Uterus (tissue), 2 donors: ENCODE data around the gene CTCFL.

Experiments used
- CTCF ChIP-seq, 4 experiments: fragments of 200-600 bp in 2 of 4; fragments of 450-650 bp in 2 of 4; sonication (generic) in 2 of 4; IDR thresholded peaks; one replicate each; pipeline ENCODE4 v1.5.1; 2016 to 2019; ENCODE audit warnings: antibody characterized with exemption in 4 of 4, mild to moderate bottlenecking in 2 of 4, moderate library complexity in 1 of 4
- POLR2A ChIP-seq, 2 donors: fragments of 450-650 bp; IDR thresholded peaks; one replicate each; pipeline ENCODE4 v1.6.1; 2016; ENCODE audit warnings: antibody characterized with exemption in 2 of 2, mild to moderate bottlenecking in 1 of 2, moderate library complexity in 1 of 2

GRCh38 chr20:57476641-57477461, 48.1 kb downstream of the CTCFL start:
- no peak for TF ChIP-seq CTCF (IDR thresholded peaks at IDR 0.05)
- no peak for TF ChIP-seq POLR2A (IDR thresholded peaks at IDR 0.05)
